HL-60/S4 treated with phorbol 12-myristate 13-acetate at 8.2 ng/mL for 4 days and 3 days (cell line): ENCODE measurements around the gene PXDN.

Source experiments
- in situ Hi-C: fragments of 300-500 bp; cut with MboI; formaldehyde crosslinking; loops from 2 replicates; pipeline ENCODE4 v1.15.0; 2022; ENCODE audit warnings: low sequenced_read_pairs

PXDN gene

GRCh38 chr2:1651121-1652033, 92.9 kb downstream of the PXDN start:
- in situ Hi-C loops = no loop called here

DNA sequence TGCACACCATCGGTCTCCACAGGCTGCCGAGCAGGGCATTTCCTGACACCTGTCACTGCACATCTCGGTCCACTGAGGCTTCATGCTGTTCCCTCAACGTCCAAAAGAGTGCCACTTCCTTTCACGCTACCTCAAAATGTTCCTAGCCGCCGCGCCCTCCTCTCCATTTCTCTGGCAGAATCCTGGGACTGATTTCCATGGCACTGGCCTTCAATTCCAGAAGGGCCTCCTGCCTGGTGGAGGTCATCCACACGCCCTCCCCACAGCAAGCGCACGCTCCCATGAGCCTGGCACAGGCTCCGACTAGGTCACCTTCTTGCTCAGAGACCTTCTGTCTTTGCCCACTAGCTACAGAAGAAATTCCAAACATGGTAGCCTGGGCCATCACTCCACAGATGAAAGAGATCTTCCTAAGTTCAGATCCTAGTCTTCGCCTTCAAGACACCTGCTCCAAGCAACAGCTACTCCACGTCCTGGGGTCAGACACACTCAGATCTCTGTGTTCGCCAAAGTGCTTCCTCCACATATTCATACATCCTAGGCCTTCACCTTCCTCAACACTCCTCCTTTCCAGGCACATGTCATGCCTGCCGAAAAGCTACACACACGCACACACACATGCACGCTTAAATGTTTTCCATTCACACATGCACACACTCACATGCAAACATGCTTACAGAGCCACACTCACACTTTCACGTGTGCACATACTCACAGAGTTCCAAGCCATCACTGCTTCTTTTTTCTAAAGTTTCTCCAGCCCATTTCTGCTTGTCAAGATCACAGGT, 94.0 kb downstream of the PXDN start:
- in situ Hi-C loops = no loop called here

- in situ Hi-C loops = no loop called here
These were observed 94.9 kb downstream of the PXDN start for GRCh38 chr2:1649103-1650084.

- in situ Hi-C loops = no loop called here
These were observed 95.8 kb downstream of the PXDN start for GRCh38 chr2:1648241-1649102.

- in situ Hi-C loops = no loop called here
These were observed 96.7 kb downstream of the PXDN start for GRCh38 chr2:1647417-1648240.

GRCh38 chr2:1645761-1646476, 98.4 kb downstream of the PXDN start:
- in situ Hi-C loops = no loop called here

DNA sequence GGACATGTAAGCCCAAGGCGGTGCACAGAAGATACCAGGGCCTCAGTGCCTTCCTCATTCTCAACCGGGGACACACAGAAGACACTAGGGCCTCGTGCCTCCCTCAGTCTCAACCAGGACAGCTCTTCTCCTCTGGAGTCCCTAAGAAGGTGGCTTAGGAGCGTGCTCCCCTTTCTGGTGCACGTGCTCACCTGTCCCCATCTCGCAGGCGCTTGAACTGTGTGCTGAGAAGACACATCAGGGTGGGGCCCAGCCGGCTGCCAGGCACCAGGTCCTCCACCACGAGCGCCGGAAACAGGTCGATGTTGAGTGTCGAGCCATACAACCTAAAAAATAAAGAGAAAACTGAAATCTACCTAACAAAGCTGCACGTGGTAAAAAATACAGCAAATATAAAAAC, 99.9 kb downstream of the PXDN start:
- in situ Hi-C loops = no loop called here

DNA sequence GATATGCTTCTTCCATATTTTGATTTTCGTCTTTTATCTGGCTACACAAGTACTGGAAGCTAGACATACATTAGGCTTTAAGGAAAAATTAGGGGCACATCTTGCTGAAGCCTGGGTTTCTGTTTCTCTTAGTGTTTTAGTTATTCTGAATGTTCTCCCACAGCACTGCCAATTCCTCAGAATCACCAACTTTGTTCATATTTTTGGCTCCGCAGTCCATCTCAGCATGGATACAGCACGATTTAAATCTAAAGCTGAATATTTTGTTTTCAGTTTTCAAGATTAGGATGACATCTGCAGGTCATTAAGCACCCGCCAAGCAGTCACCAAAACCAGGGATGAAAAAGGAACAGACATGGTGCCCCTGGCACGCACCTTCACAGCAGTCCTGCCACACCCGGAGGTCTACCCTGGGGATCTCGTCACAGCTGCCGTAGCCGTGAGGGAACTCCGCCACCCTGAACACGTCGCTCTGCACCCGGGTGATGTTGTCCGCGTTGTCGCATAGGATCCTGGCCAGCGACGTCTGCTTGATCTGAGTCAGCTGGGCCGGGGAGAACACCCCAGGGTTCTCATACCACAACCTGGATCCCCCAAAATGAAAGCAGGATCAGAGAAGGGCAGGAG, 101.2 kb downstream of the PXDN start:
- in situ Hi-C loops = no loop called here

DNA sequence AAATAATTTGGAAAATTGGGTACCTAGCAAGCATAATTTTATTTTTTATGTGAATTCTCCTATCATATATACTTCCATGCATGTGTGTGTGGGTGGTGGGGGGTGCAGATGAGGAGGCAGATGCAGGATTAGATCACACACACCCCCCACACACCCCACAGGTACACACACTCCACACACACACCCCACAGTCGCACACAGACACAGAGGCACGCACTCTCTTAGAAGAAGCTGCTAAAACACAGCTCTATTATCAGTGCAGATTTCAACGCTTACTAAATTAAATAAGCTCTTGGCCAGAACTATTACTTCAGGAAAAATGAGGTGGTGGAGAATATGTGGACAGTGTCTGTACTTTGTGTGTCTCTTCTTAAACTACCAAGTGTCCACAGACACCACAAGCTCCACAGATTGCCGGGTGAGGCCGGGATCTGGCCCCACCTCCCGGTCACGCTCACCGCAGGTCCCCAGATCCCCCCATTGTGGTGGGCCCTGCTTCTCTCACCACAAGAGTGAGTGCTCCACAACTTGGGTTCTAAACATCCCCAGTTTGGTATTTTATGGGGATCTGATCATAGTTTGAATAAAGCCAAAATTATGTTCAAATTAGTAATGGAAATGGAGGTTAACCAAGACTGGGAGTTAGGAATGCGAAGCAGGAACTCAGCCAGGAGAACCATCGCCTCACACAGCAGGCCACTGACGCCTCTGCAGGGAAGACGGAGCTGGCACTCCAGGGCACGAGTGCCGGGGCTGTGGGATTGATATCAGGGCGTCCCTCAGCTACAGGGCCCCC, 102.1 kb downstream of the PXDN start:
- in situ Hi-C loops = no loop called here

DNA sequence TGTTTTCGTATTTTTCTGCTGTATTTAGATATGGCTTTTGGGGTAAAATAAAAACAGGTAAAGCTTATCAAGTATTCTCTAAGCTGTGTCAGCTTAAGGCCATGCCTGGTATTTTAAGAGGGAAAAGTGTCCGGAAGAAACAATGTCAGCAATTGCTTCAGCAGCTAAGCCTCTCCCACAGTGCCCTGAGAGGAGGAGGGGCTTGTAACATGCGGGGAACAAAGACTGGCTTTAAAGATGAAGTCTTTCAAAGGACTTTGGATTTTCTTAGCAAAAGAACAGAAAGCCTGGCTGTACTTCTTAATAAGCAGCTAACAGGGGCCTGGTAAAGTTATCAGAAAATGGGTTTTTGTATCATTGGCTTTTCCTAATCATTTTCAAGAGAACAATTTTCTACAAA, 102.8 kb downstream of the PXDN start:
- in situ Hi-C loops = no loop called here

DNA sequence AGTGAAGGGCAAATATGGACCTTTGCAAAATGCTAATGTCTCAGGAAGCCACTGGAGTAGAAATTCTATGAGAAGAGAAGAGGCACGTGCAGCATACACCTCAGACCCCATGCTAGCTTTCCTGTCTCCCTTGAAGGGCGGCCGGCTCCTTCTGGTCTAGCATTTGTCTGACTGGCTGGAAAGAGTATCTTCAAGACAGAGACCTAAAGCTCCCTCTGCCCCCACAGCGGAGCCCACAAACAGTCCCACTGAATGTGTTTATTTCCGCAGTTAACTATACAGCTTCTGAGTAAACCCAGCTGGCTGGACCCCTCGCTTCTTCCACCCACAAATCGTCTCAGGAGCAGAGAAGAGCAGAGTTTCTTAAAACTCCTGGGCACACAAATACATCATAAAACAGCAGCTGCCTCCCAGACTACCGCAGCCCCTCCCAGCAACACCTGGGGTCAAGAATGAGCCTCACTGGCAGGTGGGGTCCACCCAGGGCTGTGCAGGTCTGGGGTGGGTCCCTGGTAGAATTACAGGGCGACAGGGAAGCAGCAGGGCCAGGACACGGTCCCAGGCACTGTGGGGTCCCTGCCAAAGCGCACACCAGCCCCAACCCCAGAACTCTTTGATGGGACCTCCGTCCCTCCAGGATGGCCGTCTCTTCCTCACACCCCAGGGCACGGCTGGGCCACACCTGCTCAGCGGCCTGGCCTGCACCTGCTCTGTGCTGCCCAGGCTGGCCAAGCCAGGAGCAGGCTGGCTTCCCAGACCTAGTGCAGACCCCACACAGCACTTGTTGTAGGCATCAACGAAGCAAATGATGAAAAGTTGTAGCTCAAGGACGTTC, 103.8 kb downstream of the PXDN start:
- in situ Hi-C loops = no loop called here

GRCh38 chr2:1639086-1639858, 105.0 kb downstream of the PXDN start:
- in situ Hi-C loops = no loop called here

DNA sequence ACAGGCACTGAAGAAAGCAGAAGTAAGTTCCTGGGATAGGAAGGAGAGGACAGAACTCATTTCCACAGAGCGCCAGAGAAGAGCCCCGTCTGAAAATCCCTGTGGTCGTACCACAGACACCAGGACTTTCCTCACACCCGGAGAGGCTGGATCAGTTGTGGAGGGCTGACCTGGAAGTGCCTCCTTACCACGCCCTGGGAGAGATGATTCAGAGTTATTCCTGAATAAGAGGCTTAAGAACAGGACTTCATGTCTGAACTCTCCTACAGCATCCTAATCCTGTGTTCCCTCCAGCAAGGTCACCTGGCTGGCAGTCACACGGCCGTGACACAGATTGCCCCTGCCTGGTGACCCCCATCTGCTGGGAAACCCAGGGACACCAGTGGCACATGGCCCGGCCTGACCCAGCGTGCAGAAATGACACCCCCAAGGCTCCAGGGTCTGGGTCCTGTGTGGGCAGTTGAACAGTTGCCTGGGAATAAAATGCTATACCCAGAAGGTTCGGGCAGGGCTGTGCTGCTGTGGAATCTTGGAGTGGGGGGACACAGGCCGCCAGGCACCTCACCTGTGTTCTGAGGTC, 105.9 kb downstream of the PXDN start:
- in situ Hi-C loops = no loop called here

- in situ Hi-C loops = no loop called here
These were observed 107.4 kb downstream of the PXDN start for GRCh38 chr2:1636791-1637415.

DNA sequence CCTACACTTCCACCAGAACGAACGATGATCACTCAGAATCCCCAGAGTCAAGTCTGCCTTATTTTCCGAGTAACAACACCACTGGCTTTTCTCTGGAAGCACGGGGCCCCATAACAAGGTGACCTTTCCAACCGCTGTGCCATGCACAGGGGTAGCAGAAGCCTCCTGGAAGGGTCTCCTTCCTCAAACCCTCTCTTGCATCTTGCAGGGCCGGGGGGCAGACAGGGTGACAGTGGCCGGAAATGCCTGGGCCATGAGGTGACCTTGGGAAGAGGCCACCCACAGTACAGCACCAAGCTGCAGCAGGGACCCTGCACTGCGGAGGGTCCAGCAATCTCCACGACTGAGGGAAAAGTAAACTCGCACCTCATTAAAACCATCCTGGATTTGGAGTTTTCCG, 108.5 kb downstream of the PXDN start:
- in situ Hi-C loops = no loop called here
